GM08714 (cell line): Measurements from ENCODE around the gene KBTBD3.
A peak's percentile ranks its signal among the peaks of the same experiment; 100 is the strongest.
"Not testable (repeated sequence)": the region's sequence is repeated elsewhere in the genome, so short reads cannot be mapped to it uniquely, and the experiment has no call there.

ENCODE experiments used
- H3K4me3 ChIP-seq: fragments of 200-500 bp; sonication (Bioruptor generic); 2 replicates; pipeline ENCODE4 v1.5.1; 2014; ENCODE audit warnings: mild to moderate bottlenecking, low read length, inconsistent platforms
- ZNF274 ChIP-seq: IDR thresholded peaks from 2 replicates; pipeline ENCODE4 v1.6.1; 2012; ENCODE audit warnings: mild to moderate bottlenecking, low read depth, low read length

The KBTBD3 gene

GRCh38 chr11:106031202-106031810, 45.8 kb downstream of the KBTBD3 start:
- no peak overlapping the region for H3K4me3 ChIP-seq
- TF ChIP-seq ZNF274: no peak

DNA sequence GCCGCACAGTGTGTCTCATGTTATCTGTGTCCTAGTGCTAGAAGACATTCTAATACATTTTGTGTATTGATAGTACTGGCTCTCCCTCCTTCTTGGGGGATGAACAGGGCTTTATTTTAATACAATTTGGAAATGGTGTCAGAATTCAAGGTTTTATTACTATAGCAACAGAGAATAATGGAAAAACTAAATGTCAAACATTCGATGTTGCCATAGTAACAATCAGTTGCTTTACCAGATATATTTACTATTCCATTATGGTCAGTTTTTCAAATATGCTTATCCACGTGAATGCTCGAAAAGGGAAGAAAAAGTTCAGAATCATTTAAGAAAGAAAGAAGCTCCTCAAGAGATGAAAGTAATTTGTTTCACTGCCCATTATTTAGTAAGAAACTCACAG, 46.5 kb downstream of the KBTBD3 start:
- no peak for TF ChIP-seq ZNF274
- H3K4me3 ChIP-seq: no peak overlapping the region

- TF ChIP-seq ZNF274: no peak
- peak overlapping the region; percentile 66 for H3K4me3 ChIP-seq
Measured at GRCh38 chr11:106022795-106023275, 54.3 kb downstream of the KBTBD3 start.

DNA sequence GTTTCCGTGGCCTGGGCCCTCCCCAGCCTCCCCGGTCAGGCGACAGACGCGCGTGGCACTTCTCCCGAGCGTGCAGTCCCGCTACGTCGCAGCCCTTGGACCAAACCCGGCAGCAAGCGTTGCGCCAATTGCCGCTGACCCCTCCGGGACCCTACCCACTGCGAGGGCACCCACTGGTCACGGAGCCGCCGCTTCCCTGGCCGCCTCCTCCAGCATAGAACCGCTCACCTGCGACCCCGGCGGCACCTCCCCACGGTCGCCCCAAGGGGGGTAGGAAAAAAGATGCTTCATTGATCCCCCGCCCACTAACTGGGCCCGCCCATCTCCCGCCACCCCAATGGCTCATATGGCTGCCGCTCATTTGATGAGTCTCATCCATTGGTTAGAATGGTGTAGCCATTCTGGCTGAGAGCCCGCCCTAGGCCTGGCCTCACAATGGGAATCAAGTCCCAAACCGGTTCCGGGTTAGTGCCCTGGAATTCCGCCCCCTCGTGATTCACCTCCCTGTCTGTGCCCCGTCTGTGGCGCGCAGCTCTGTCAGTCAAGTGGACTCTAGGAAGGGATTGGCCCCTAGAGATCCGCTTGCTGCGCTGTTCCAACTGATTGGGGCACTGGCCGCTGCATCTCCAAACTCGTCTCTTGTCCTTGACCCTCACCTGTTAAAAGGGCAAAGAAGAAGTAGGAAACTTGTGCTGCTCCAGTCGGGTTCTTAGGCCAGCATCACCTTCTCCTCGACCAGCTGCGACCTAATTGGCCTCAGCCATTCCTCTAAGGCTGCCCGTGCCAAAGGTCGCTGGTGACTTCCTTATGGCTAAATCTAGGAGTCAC, 55.0 kb downstream of the KBTBD3 start, which contains the start of gene MSANTD4:
Gene MSANTD4, minus strand, starts transcription at position 274 of the 828 bp plus-strand sequence. CDS start 11,323 bp downstream, outside the sequence.
- H3K4me3 ChIP-seq: peak within 1 kb of the TSS; percentile 80
- no peak for TF ChIP-seq ZNF274

GRCh38 chr11:106021181-106021966, 55.8 kb downstream of the KBTBD3 start:
- no peak for TF ChIP-seq ZNF274
- H3K4me3 ChIP-seq: peak overlapping the region; percentile 80

- no peak overlapping the region for H3K4me3 ChIP-seq
- no peak for TF ChIP-seq ZNF274
Measured at GRCh38 chr11:106017093-106017492, 60.1 kb downstream of the KBTBD3 start.

- no peak for TF ChIP-seq ZNF274
- H3K4me3 ChIP-seq: no peak overlapping the region
Measured at GRCh38 chr11:106015066-106015465, 62.1 kb downstream of the KBTBD3 start.

DNA sequence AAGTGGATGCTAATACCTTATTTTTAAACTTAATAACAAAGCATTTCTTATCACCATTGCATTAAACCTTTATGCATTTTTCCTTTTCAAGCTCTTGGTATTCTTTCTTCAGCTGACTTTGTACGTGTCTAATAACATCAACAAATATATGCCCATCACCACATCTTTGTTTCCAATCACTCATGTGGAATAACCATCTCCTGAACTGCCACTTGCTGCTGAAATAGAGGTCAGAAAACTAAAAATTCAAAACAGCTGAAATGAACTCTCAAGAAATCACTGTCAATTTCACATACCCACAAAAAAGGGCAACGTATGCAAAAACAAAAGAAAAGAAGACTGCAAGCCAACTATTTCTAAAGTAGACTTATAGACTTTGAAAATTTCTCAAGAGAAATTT, 62.5 kb downstream of the KBTBD3 start:
- no peak for TF ChIP-seq ZNF274
- no peak overlapping the region for H3K4me3 ChIP-seq

GRCh38 chr11:106014035-106014434, 63.1 kb downstream of the KBTBD3 start:
- no peak overlapping the region for H3K4me3 ChIP-seq
- no peak for TF ChIP-seq ZNF274

DNA sequence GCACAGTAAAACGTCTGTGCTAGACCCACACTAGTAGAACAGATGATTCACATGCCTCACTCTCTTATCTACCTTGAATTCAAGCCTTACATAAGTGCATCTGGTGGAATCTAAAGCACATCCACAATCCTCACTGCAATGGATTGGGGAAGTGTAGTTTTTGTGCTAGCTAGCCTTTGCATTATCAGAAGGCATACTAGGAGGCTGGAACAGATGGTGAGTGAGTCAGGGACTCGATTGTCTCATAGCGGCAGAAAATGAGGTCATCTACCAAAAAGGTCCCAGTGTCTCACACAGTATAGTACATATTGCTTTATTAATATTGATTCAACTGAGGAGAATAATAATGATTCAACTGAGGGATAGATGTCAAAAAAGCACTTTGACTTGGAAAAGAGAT, 64.4 kb downstream of the KBTBD3 start:
- TF ChIP-seq ZNF274: no peak

DNA sequence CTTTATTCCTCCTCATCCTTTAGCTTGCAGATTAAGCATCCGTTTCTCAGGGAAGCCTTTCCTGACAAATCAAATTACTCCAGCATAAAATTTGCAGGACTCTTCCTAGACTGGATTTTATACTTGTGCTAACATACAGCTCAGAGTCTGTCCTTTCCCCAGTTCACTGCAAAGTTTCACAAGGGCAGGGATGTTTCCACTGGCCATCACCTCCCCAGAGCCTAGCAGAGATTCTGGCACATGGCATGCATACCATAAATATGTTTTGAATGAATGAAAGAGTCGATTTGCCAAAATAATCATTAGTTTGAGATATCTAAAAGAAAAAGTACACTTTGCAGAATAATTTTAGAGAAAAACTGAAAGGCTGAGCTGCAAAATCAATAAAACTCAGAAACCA, 65.7 kb downstream of the KBTBD3 start:
- TF ChIP-seq ZNF274: no peak
- no peak overlapping the region for H3K4me3 ChIP-seq

More for the DNA sequence above, 64.4 kb downstream of the KBTBD3 start:
- H3K4me3 ChIP-seq: no peak overlapping the region

GRCh38 chr11:106003094-106003493, 74.1 kb downstream of the KBTBD3 start:
- not testable (repeated sequence) for H3K4me3 ChIP-seq

GRCh38 chr11:106001304-106002012, 75.7 kb downstream of the KBTBD3 start:
- TF ChIP-seq ZNF274: no peak

More at GRCh38 chr11:106001304-106002012, 75.7 kb downstream of the KBTBD3 start:
- no peak overlapping the region for H3K4me3 ChIP-seq
